Measurements from ENCODE around the gene STARD3. TPM values are rescaled to one million over a fixed set of nuclear protein-coding genes. Genes with fewer than 3 reads are reported as not detected.

The STARD3 gene
- total and polyA plus RNA-seq, 4 donors: 27.4 to 79.7 (median 64.8) TPM

GRCh38 chr17:39607851-39608130 is 29.2 kb upstream of the STARD3 start, which contains the start of gene NEUROD2:
Gene NEUROD2, minus strand, starts transcription at chr17:39607920. Its CDS starts 1,321 bp downstream, at chr17:39606599.
- 7 to 10% methylated on average over 20 of the region's 20 CpGs for WGBS, 2 donors
- peaks cover 0 to 20% (median 4%) of the 10 kb centered on the region in 5 donors for H3K4me1 ChIP-seq (ENCODE audit: control insufficient read depth in 5 of 5, insufficient read depth in 5 of 5, low read length in 5 of 5)
- TF ChIP-seq CTCF (IDR thresholded peaks at IDR 0.05; ENCODE audit: control extremely low read depth, extremely low read depth): no peak
- peaks cover 22 to 77% (median 57%) of the 10 kb centered on the region in 3 donors for H3K27me3 ChIP-seq (ENCODE audit: control insufficient read depth in 3 of 3, insufficient read depth in 3 of 3, low read length in 2 of 3)
- no peak for DNase-seq
- H3K36me3 ChIP-seq (ENCODE audit: control insufficient read depth in 4 of 4, insufficient read depth in 4 of 4, low read length in 4 of 4): no peaks in the 10 kb centered on the region
- no peak for ATAC-seq (ENCODE audit: insufficient read depth, low FRiP score)
- H3K27ac ChIP-seq (ENCODE audit: low read depth in 1 of 2, low read length in 1 of 2): no peak within 1 kb of the TSS
- H3K9me3 ChIP-seq (ENCODE audit: control insufficient read depth in 4 of 4, insufficient read depth in 3 of 4, low read length in 3 of 4): peaks cover 0 to 2% (median 0%) of the 10 kb centered on the region in 4 donors
- no peak within 1 kb of the TSS for H3K9ac ChIP-seq (ENCODE audit: insufficient read depth in 1 of 2, low read length in 2 of 2)
- H3K4me3 ChIP-seq: no peak within 1 kb of the TSS

GRCh38 chr17:39608142-39608981 is 28.6 kb upstream of the STARD3 start:
- Histone ChIP-seq H3K27me3 (ENCODE audit: control insufficient read depth in 3 of 3, insufficient read depth in 3 of 3, low read length in 2 of 3) (peaks cover 24 to 75% (median 52%) of the 10 kb centered on the region in 3 donors), H3K4me1 (ENCODE audit: control insufficient read depth in 5 of 5, insufficient read depth in 5 of 5, low read length in 5 of 5) (peaks cover 0 to 20% (median 4%) of the 10 kb centered on the region in 5 donors), H3K27ac (ENCODE audit: low read depth in 1 of 2, low read length in 1 of 2) (no peak overlapping the region), H3K9ac (ENCODE audit: insufficient read depth in 1 of 2, low read length in 2 of 2) (no peak overlapping the region), H3K9me3 (ENCODE audit: control insufficient read depth in 4 of 4, insufficient read depth in 3 of 4, low read length in 3 of 4) (peaks cover 0 to 2% (median 0%) of the 10 kb centered on the region in 4 donors), H3K4me3 (no peak overlapping the region), H3K36me3 (ENCODE audit: control insufficient read depth in 4 of 4, insufficient read depth in 4 of 4, low read length in 4 of 4) (no peaks in the 10 kb centered on the region)
- no peak for DNase-seq
- no peak for ATAC-seq (ENCODE audit: insufficient read depth, low FRiP score)
- WGBS, 2 donors: 13 to 18% methylated on average over 15 of the region's 15 CpGs
- no peak for TF ChIP-seq CTCF (IDR thresholded peaks at IDR 0.05; ENCODE audit: control extremely low read depth, extremely low read depth)

GRCh38 chr17:39609416-39610025 is 27.4 kb upstream of the STARD3 start:
- H3K4me1 ChIP-seq (ENCODE audit: control insufficient read depth in 5 of 5, insufficient read depth in 5 of 5, low read length in 5 of 5): peaks cover 0 to 20% (median 4%) of the 10 kb centered on the region in 5 donors
- H3K9me3 ChIP-seq (ENCODE audit: control insufficient read depth in 4 of 4, insufficient read depth in 3 of 4, low read length in 3 of 4): peaks cover 0 to 5% (median 0%) of the 10 kb centered on the region in 4 donors
- H3K9ac ChIP-seq (ENCODE audit: insufficient read depth in 1 of 2, low read length in 2 of 2): no peak overlapping the region
- ATAC-seq (ENCODE audit: insufficient read depth, low FRiP score): no peak
- DNase-seq: no peak
- no peaks in the 10 kb centered on the region for H3K36me3 ChIP-seq (ENCODE audit: control insufficient read depth in 4 of 4, insufficient read depth in 4 of 4, low read length in 4 of 4)
- peaks cover 26 to 69% (median 42%) of the 10 kb centered on the region in 3 donors for H3K27me3 ChIP-seq (ENCODE audit: control insufficient read depth in 3 of 3, insufficient read depth in 3 of 3, low read length in 2 of 3)
- no peak overlapping the region for H3K27ac ChIP-seq (ENCODE audit: low read depth in 1 of 2, low read length in 1 of 2)
- whole genome bisulfite sequencing, 2 donors: 92 to 94% methylated on average over 4 of the region's 4 CpGs
- no peak for TF ChIP-seq CTCF (IDR thresholded peaks at IDR 0.05; ENCODE audit: control extremely low read depth, extremely low read depth)
- H3K4me3 ChIP-seq: no peak overlapping the region

All from lung (tissue), 12 donors.